Liver (tissue), 9 donors: ENCODE data around the gene INPP4A. TPM values are rescaled to one million over a fixed set of nuclear protein-coding genes. Genes with fewer than 3 reads are reported as not detected.

Experiments used
- DNase-seq: peaks from one replicate; pipeline ENCODE4 v3.0.0-alpha.2; 2017; ENCODE audit warnings: low spot score
- H3K27ac ChIP-seq, 2 donors: one replicate each; pipeline ENCODE4 v1.7.0; 2013; ENCODE audit warnings: inconsistent platforms in 2 of 2, low read length in 2 of 2, control low read depth in 1 of 2, low read depth in 1 of 2, mild to moderate bottlenecking in 1 of 2
- H3K27me3 ChIP-seq, 4 donors: one replicate each; pipeline versions ENCODE4 v1.6.1 to v1.7.0; 2013; ENCODE audit warnings: low read length in 3 of 4, inconsistent platforms in 1 of 4, mild to moderate bottlenecking in 1 of 4, moderate library complexity in 1 of 4; ENCODE audit not compliant: control insufficient read depth in 4 of 4, insufficient read depth in 4 of 4
- H3K36me3 ChIP-seq, 4 donors: one replicate each; pipeline versions ENCODE4 v1.6.1 to v1.7.0; 2013; ENCODE audit warnings: low read length in 3 of 4, mild to moderate bottlenecking in 3 of 4, low read depth in 1 of 4, moderate library complexity in 1 of 4; ENCODE audit not compliant: control insufficient read depth in 4 of 4, insufficient read depth in 3 of 4
- H3K4me1 ChIP-seq, 4 donors: one replicate each; pipeline versions ENCODE4 v1.6.1 to v1.7.0; 2013; ENCODE audit warnings: low read length in 3 of 4, mild to moderate bottlenecking in 3 of 4, moderate library complexity in 1 of 4; ENCODE audit not compliant: control insufficient read depth in 4 of 4, insufficient read depth in 4 of 4
- H3K4me3 ChIP-seq, 3 donors: one replicate each; pipeline versions ENCODE4 v1.6.1 to v1.7.0; 2013; ENCODE audit warnings: low read length in 3 of 3, control low read depth in 1 of 3, low read depth in 1 of 3, mild to moderate bottlenecking in 1 of 3
- H3K9ac ChIP-seq, 2 donors: one replicate each; pipeline ENCODE4 v1.7.0; 2013; ENCODE audit warnings: low read length in 2 of 2, mild to moderate bottlenecking in 2 of 2, moderate library complexity in 2 of 2, control low read depth in 1 of 2, low read depth in 1 of 2
- H3K9me3 ChIP-seq, 4 donors: one replicate each; pipeline versions ENCODE4 v1.6.1 to v1.7.0; 2013; ENCODE audit warnings: low read length in 3 of 4; ENCODE audit not compliant: control insufficient read depth in 4 of 4
- ATF3 ChIP-seq: IDR thresholded peaks from 2 replicates; pipeline ENCODE4 v1.6.1; 2016; ENCODE audit warnings: antibody characterized with exemption
- CTCF ChIP-seq: fragments of 150-350 bp; IDR thresholded peaks from 2 replicates; pipeline ENCODE4 v1.5.1; 2017; ENCODE audit warnings: improper control_type of control experiment, low read depth, low read length; ENCODE audit not compliant: missing input control
- EGR1 ChIP-seq, 2 donors: IDR thresholded peaks; 2 replicates each; pipeline ENCODE4 v1.6.1; 2016 to 2018; ENCODE audit warnings: antibody characterized with exemption in 2 of 2, low read depth in 2 of 2
- FOXA1 ChIP-seq: IDR thresholded peaks from 2 replicates; pipeline ENCODE4 v1.6.1; 2016; ENCODE audit warnings: antibody characterized with exemption
- FOXA2 ChIP-seq: IDR thresholded peaks from 2 replicates; pipeline ENCODE4 v1.6.1; 2016; ENCODE audit warnings: antibody characterized with exemption
- GABPA ChIP-seq, 2 donors: IDR thresholded peaks in 1 of 2; conservative IDR thresholded peaks in 1 of 2; 2 replicates each; pipeline ENCODE4 v1.6.1; 2016; ENCODE audit warnings: antibody characterized with exemption in 2 of 2, mild to moderate bottlenecking in 1 of 2, moderate library complexity in 1 of 2
- HNF4A ChIP-seq, 2 donors: conservative IDR thresholded peaks; 2 replicates each; pipeline ENCODE4 v1.6.1; 2016; ENCODE audit warnings: antibody characterized with exemption in 2 of 2, mild to moderate bottlenecking in 2 of 2
- HNF4G ChIP-seq: IDR thresholded peaks from 2 replicates; pipeline ENCODE4 v1.6.1; 2016; ENCODE audit warnings: antibody characterized with exemption
- JUND ChIP-seq, 2 donors: IDR thresholded peaks; 2 replicates each; pipeline ENCODE4 v1.6.1; 2016; ENCODE audit warnings: antibody characterized with exemption in 2 of 2
- MAX ChIP-seq: IDR thresholded peaks from 2 replicates; pipeline ENCODE4 v1.6.1; 2016; ENCODE audit warnings: antibody characterized with exemption
- NR2F2 ChIP-seq: IDR thresholded peaks from 2 replicates; pipeline ENCODE4 v1.6.1; 2016; ENCODE audit warnings: antibody characterized with exemption
- RAD21 ChIP-seq, 2 donors: IDR thresholded peaks; 2 replicates each; pipeline ENCODE4 v1.6.1; 2016; ENCODE audit warnings: antibody characterized with exemption in 2 of 2, mild to moderate bottlenecking in 2 of 2
- REST ChIP-seq: IDR thresholded peaks from 2 replicates; pipeline ENCODE4 v1.6.1; 2016; ENCODE audit warnings: antibody characterized with exemption, mild to moderate bottlenecking
- RXRA ChIP-seq, 2 donors: IDR thresholded peaks; 2 replicates each; pipeline ENCODE4 v1.6.1; 2017 to 2018; ENCODE audit warnings: antibody characterized with exemption in 2 of 2, mild to moderate bottlenecking in 1 of 2
- SP1 ChIP-seq: IDR thresholded peaks from 2 replicates; pipeline ENCODE4 v1.6.1; 2018; ENCODE audit warnings: antibody characterized with exemption, mild to moderate bottlenecking
- TAF1 ChIP-seq: conservative IDR thresholded peaks from 2 replicates; pipeline ENCODE4 v1.6.1; 2016; ENCODE audit warnings: antibody characterized with exemption, mild to moderate bottlenecking
- YY1 ChIP-seq: IDR thresholded peaks from 2 replicates; pipeline ENCODE4 v1.6.1; 2016; ENCODE audit warnings: antibody characterized with exemption, mild to moderate bottlenecking
- ZBTB33 ChIP-seq: IDR thresholded peaks from 2 replicates; pipeline ENCODE4 v1.6.1; 2016; ENCODE audit warnings: antibody characterized with exemption
- WGBS: extraction: QIAGEN DNeasy Blood & Tissue Kit; methylation state at CpG from one replicate; pipeline ENCODE4 v1.1.7; 2013; 5-methylcytosine and 5-hydroxymethylcytosine counted together
- polyA plus RNA-seq, 2 donors: library from polyadenylated mRNA; stranded (reverse) in 1 of 2; unstranded in 1 of 2; fragments of 200-250 nt in 1 of 2; fragments of >200 nt in 1 of 2; fragmentation: Nextera tagmentation in 1 of 2; extraction: Ambion mirVana in 1 of 2; gene quantifications; one replicate each; pipeline versions ENCODE4 v1.2.1 to v1.2.3, GENCODE V29; 2013 to 2015
- total RNA-seq, 2 donors: library from RNA; depleted of rRNA; stranded (reverse); fragments of >200 nt; gene quantifications; one replicate each; pipeline ENCODE4 v1.2.3, GENCODE V29; 2014
- donor health status: healthy.
- donor health status: healthy.
- donor health status: healthy.
- donor health status: healthy.
- donor health status: healthy.

The INPP4A gene
- total and polyA plus RNA-seq, 4 donors: 2.9 to 14.9 (median 7.2) TPM

- Histone ChIP-seq H3K27me3 (peaks cover 0 to 2% (median 0%) of the 10 kb centered on the region in 4 donors), H3K4me3 (no peak overlapping the region), H3K27ac (no peak overlapping the region), H3K9me3 (no peaks in the 10 kb centered on the region), H3K4me1 (no peaks in the 10 kb centered on the region), H3K36me3 (no peaks in the 10 kb centered on the region), H3K9ac (no peak overlapping the region)
- no peak for DNase-seq
- 89% methylated on average over 2 of the region's 2 CpGs for WGBS
- TF ChIP-seq MAX (no peak), RXRA (IDR thresholded peaks at IDR 0.05) (no peak), SP1 (no peak), ATF3 (no peak), TAF1 (no peak), FOXA2 (no peak), HNF4G (no peak), YY1 (no peak), GABPA (IDR thresholded peaks at IDR 0.05 in 1 of 2, conservative IDR thresholded peaks at IDR 0.05 in 1 of 2) (no peak), REST (no peak), RAD21 (IDR thresholded peaks at IDR 0.05) (no peak)
These were observed 40.0 kb upstream of the INPP4A start for GRCh38 chr2:98404556-98405250.

- no peaks in the 10 kb centered on the region for H3K4me1 ChIP-seq
- no peak overlapping the region for H3K4me3 ChIP-seq
- TF ChIP-seq YY1 (no peak), ATF3 (no peak)
- peaks cover 0 to 2% (median 0%) of the 10 kb centered on the region in 4 donors for H3K27me3 ChIP-seq
- H3K9me3 ChIP-seq: no peaks in the 10 kb centered on the region
- DNase-seq: no peak
- WGBS: 73% methylated on average over 2 of the region's 2 CpGs
- no peak overlapping the region for H3K9ac ChIP-seq
- no peaks in the 10 kb centered on the region for H3K36me3 ChIP-seq
- no peak overlapping the region for H3K27ac ChIP-seq
These were observed 39.4 kb upstream of the INPP4A start for GRCh38 chr2:98405301-98405700.

- no peak for DNase-seq
- WGBS: 74% methylated on average over 5 of the region's 5 CpGs
- no peak for TF ChIP-seq YY1
- no peak for TF ChIP-seq MAX
- TF ChIP-seq JUND (IDR thresholded peaks at IDR 0.05): no peak
- no peak for TF ChIP-seq CTCF
- no peak for TF ChIP-seq HNF4G
- no peak for TF ChIP-seq TAF1
- TF ChIP-seq SP1: no peak
- TF ChIP-seq FOXA2: no peak
- TF ChIP-seq NR2F2: no peak
- TF ChIP-seq FOXA1: no peak
- no peak for TF ChIP-seq EGR1 (IDR thresholded peaks at IDR 0.05; ENCODE audit: low read depth in 2 of 2)
- TF ChIP-seq GABPA (IDR thresholded peaks at IDR 0.05 in 1 of 2, conservative IDR thresholded peaks at IDR 0.05 in 1 of 2): no peak
- TF ChIP-seq ATF3: no peak
- no peak for TF ChIP-seq HNF4A (conservative IDR thresholded peaks at IDR 0.05)
- TF ChIP-seq RXRA (IDR thresholded peaks at IDR 0.05): no peak
- no peak for TF ChIP-seq ZBTB33
These were observed 36.5 kb upstream of the INPP4A start for GRCh38 chr2:98408155-98408554.

More at GRCh38 chr2:98408155-98408554, 36.5 kb upstream of the INPP4A start:
- Histone ChIP-seq H3K27me3 (peaks cover 0 to 2% (median 0%) of the 10 kb centered on the region in 4 donors), H3K4me3 (no peak overlapping the region), H3K9me3 (no peaks in the 10 kb centered on the region), H3K36me3 (no peaks in the 10 kb centered on the region), H3K27ac (no peak overlapping the region), H3K4me1 (peaks cover 0 to 5% (median 1%) of the 10 kb centered on the region in 4 donors), H3K9ac (no peak overlapping the region)
